NCI-H510A (cell line): Measurements from ENCODE around the gene ITPR1.
"Not testable (repeated sequence)": the region's sequence is repeated elsewhere in the genome, so short reads cannot be mapped to it uniquely, and the experiment has no call there.

Experiments used
- DNase-seq: peaks from one replicate; lab custom pipeline; 2025; lab: John Stamatoyannopoulos, UW

Gene ITPR1

GRCh38 chr3:4493014-4493940 is at the start of gene ITPR1:
TSS of gene ITPR1 (plus strand) at chr3:4493348. CDS start at chr3:4516492, 23,144 bp downstream.
- peak; percentile 92 for DNase-seq

- DNase-seq: no peak
Observed at GRCh38 chr3:4447295-4447999, 45.7 kb upstream of the ITPR1 start.

GRCh38 chr3:4448187-4448586 is 45.0 kb upstream of the ITPR1 start:
- DNase-seq: no peak

- DNase-seq: no peak
Observed at GRCh38 chr3:4449043-4449805, 43.9 kb upstream of the ITPR1 start.

- DNase-seq: no peak
Observed at GRCh38 chr3:4454142-4454541, 39.0 kb upstream of the ITPR1 start.

- not testable (repeated sequence) for DNase-seq
Observed at GRCh38 chr3:4456780-4457179, 36.4 kb upstream of the ITPR1 start.

- no peak for DNase-seq
Observed at GRCh38 chr3:4458961-4459360, 34.2 kb upstream of the ITPR1 start.

GRCh38 chr3:4460334-4460733 is 32.8 kb upstream of the ITPR1 start:
- no peak for DNase-seq

GRCh38 chr3:4461468-4462090 is 31.6 kb upstream of the ITPR1 start:
- DNase-seq: no peak

- no peak for DNase-seq
Observed at GRCh38 chr3:4462369-4463040, 30.6 kb upstream of the ITPR1 start.

GRCh38 chr3:4464576-4464975 is 28.6 kb upstream of the ITPR1 start:
- DNase-seq: no peak

GRCh38 chr3:4466741-4467521 is 26.2 kb upstream of the ITPR1 start, which contains the start of gene SUMF1:
TSS of gene SUMF1 (minus strand) at chr3:4467269. CDS start at chr3:4467245, 24 bp downstream.
- peak; percentile 47 for DNase-seq

- no peak for DNase-seq
Observed at GRCh38 chr3:4467522-4467867, 25.7 kb upstream of the ITPR1 start.

GRCh38 chr3:4471907-4472306 is 21.2 kb upstream of the ITPR1 start:
- DNase-seq: no peak

GRCh38 chr3:4472312-4472711 is 20.8 kb upstream of the ITPR1 start:
- DNase-seq: no peak

GRCh38 chr3:4472766-4473165 is 20.4 kb upstream of the ITPR1 start:
- DNase-seq: no peak

GRCh38 chr3:4474683-4475490 is 18.3 kb upstream of the ITPR1 start:
- DNase-seq: no peak

- no peak for DNase-seq
Observed at GRCh38 chr3:4475804-4476203, 17.3 kb upstream of the ITPR1 start.

GRCh38 chr3:4476496-4476895 is 16.7 kb upstream of the ITPR1 start:
- no peak for DNase-seq

GRCh38 chr3:4478261-4478660 is 14.9 kb upstream of the ITPR1 start:
- no peak for DNase-seq
